Fibroblast of the aortic adventitia (primary cell): ENCODE results near the gene CLEC4D. TPM values are rescaled to one million over a fixed set of nuclear protein-coding genes. Genes with fewer than 3 reads are reported as not detected.
A peak's percentile ranks its signal among the peaks of the same experiment; 100 is the strongest.
"Not testable (repeated sequence)": the region's sequence is repeated elsewhere in the genome, so short reads cannot be mapped to it uniquely, and the experiment has no call there.

Experiments used
- DNase-seq: peaks from one replicate; pipeline ENCODE4 v3.0.0-alpha.2; 2010; ENCODE audit warnings: low read depth
- H3K4me3 ChIP-seq: 2 replicates; pipeline ENCODE4 v1.5.1; 2011; ENCODE audit warnings: low read depth, mild to moderate bottlenecking, control low read depth, low read length, moderate library complexity
- total RNA-seq: library from RNA; depleted of rRNA; stranded (reverse); fragments of >200 nt; gene quantifications from 2 replicates; pipeline ENCODE4 v1.2.3, GENCODE V29; 2012; ENCODE audit warnings: low replicate concordance
- TF ChIP-seq, protein P1 (sequence below): IDR thresholded peaks from 2 replicates; pipeline ENCODE4 v1.5.1; 2011; ENCODE audit warnings: mild to moderate bottlenecking, low read length, control low read depth, inconsistent platforms; ENCODE audit not compliant: insufficient read depth

Gene CLEC4D
- total RNA-seq, 1 donor, result not detected

GRCh38 chr12:8532045-8532444, 18.7 kb downstream of the CLEC4D start:
- no peak for DNase-seq
- TF ChIP-seq, protein P1, sequence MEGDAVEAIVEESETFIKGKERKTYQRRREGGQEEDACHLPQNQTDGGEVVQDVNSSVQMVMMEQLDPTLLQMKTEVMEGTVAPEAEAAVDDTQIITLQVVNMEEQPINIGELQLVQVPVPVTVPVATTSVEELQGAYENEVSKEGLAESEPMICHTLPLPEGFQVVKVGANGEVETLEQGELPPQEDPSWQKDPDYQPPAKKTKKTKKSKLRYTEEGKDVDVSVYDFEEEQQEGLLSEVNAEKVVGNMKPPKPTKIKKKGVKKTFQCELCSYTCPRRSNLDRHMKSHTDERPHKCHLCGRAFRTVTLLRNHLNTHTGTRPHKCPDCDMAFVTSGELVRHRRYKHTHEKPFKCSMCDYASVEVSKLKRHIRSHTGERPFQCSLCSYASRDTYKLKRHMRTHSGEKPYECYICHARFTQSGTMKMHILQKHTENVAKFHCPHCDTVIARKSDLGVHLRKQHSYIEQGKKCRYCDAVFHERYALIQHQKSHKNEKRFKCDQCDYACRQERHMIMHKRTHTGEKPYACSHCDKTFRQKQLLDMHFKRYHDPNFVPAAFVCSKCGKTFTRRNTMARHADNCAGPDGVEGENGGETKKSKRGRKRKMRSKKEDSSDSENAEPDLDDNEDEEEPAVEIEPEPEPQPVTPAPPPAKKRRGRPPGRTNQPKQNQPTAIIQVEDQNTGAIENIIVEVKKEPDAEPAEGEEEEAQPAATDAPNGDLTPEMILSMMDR, result no peak
- H3K4me3 ChIP-seq, result no peak overlapping the region

GRCh38 chr12:8537820-8538219, 24.5 kb downstream of the CLEC4D start:
- DNase-seq, H3K4me3 ChIP-seq: not testable (repeated sequence)
- TF ChIP-seq, protein P1, result peak; percentile 22

DNA sequence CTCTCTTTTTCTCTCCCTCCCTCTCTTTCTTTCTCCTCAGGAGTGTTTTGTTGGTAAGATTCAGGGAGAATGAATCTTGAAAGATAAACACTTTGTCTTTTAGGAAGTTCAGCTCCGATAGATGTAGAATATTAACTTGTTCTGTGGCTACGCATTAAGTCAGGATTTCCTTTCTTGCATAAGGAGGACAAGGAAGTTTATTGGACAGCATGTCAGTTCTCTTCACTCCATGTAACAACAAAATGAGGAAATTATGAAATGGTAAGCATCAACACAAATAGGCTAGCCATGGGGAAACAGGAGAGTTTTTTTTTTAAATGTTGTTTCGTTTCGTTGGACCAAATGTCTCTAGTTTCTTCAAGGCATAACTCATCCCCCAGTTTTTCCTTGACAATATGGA, 27.5 kb downstream of the CLEC4D start, which contains the start of gene CLEC4E:
CLEC4E (minus strand) TSS at position 75 of the 400 bp plus-strand sequence. CDS start 108 bp downstream, outside the sequence.
- DNase-seq, H3K4me3 ChIP-seq: not testable (repeated sequence)

DNA sequence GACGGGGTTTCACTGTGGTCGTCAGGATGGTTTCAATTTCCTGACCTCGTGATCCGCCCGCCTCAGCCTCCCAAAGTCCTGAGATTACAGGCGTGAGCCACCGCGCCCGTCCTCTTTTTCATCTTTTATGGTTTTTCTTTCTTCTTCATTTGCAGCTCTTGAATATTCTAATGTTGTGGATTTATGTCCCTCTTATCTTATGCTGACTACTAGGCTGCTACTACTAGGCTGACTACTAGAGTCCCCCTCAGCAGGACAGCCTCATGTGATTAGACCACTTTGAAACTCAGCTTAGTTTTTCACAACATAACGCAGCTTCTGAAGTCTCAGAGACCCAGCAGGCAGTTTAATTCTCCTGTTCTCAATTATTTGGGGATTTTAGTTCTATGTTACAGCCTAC, 28.3 kb downstream of the CLEC4D start:
- DNase-seq, result no peak
- H3K4me3 ChIP-seq, result no peak overlapping the region
- TF ChIP-seq, protein P1, result no peak

- peak; percentile 83 for DNase-seq
- TF ChIP-seq, protein P1, result peak; percentile 89
- H3K4me3 ChIP-seq, result no peak overlapping the region
Measured at GRCh38 chr12:8544295-8544694, 31.0 kb downstream of the CLEC4D start.

GRCh38 chr12:8546591-8546990, 33.3 kb downstream of the CLEC4D start:
- H3K4me3 ChIP-seq, result no peak overlapping the region
- no peak for DNase-seq
- TF ChIP-seq, protein P1, result no peak

- H3K4me3 ChIP-seq, result no peak overlapping the region
- DNase-seq, result no peak
- TF ChIP-seq, protein P1, result no peak
Measured at GRCh38 chr12:8547645-8548044, 34.3 kb downstream of the CLEC4D start.
